Measurements from ENCODE around the gene LONP2. TPM values are rescaled to one million over a fixed set of nuclear protein-coding genes. Genes with fewer than 3 reads are reported as not detected.

LONP2 gene
- total and polyA plus RNA-seq, 9 of the 15 experiments (the other 6 are each of a cell fraction or from before 2014, with no cell fraction given) = 8.1 to 41.2 (median 25.6) TPM

- FAIRE-seq (no peak), ATAC-seq (no peak), DNase-seq (ENCODE audit: extremely low read depth in 1 of 4, low spot score in 3 of 4) (no peak)
- H3K4me1 ChIP-seq (replicated peaks in 1 of 2; ENCODE audit: control insufficient read depth in 2 of 2, insufficient read depth in 2 of 2, low read length in 2 of 2) = no peaks in the 10 kb centered on the region
- POLR2A ChIA-PET = no interaction called here
- no peaks in the 10 kb centered on the region for H3K79me2 ChIP-seq (ENCODE audit: control insufficient read depth, insufficient read depth, low read length)
- H3K9me1 ChIP-seq (ENCODE audit: control insufficient read depth, insufficient read depth, low read length) = no peaks in the 10 kb centered on the region
- no peaks in the 10 kb centered on the region for H3K9me3 ChIP-seq (replicated peaks; ENCODE audit: control insufficient read depth, insufficient read depth, low read depth, low read length)
- TF ChIP-seq PHF21A (IDR thresholded peaks at IDR 0.05; ENCODE audit: borderline replicate concordance, low read depth) (no peak), ZNF384 (IDR thresholded peaks at IDR 0.05; ENCODE audit: low read depth, low read length) (no peak), CREBBP (IDR thresholded peaks at IDR 0.05; ENCODE audit: low read depth, low read length) (no peak), HMGN3 (IDR thresholded peaks at IDR 0.05; ENCODE audit: borderline replicate concordance, extremely low read depth, insufficient read length, low read depth, low read length) (no peak), ZNF263 (CRISPR knock-in tag; IDR thresholded peaks at IDR 0.05; ENCODE audit: borderline replicate concordance) (no peak), MCM5 (IDR thresholded peaks at IDR 0.05; ENCODE audit: low read depth) (no peak), TBP (optimal IDR thresholded peaks at IDR 0.05; ENCODE audit: low read depth, low read length) (no peak), THAP7 (CRISPR knock-in tag; IDR thresholded peaks at IDR 0.05) (no peak), SAFB (IDR thresholded peaks at IDR 0.05; ENCODE audit: borderline replicate concordance, low read depth, low read length) (no peak), TARDBP (IDR thresholded peaks at IDR 0.05) (no peak), ZBTB11 (CRISPR knock-in tag; IDR thresholded peaks at IDR 0.05) (no peak), ZNF212 (CRISPR knock-in tag; IDR thresholded peaks at IDR 0.05) (no peak), ILK (tag; IDR thresholded peaks at IDR 0.05; ENCODE audit: borderline replicate concordance, low read depth) (no peak)
- no TSS peak for BruUV-seq (replicated peaks)
- H2AFZ ChIP-seq (ENCODE audit: low read depth, low read length) = no peak overlapping the region
- no peaks in the 10 kb centered on the region for H4K20me1 ChIP-seq (replicated peaks; ENCODE audit: control insufficient read depth, insufficient read depth, low read length)
- CTCF ChIA-PET (ENCODE audit: low intra/inter-chr PET ratio) = no interaction called here
- H3K36me3 ChIP-seq (ENCODE audit: control insufficient read depth, insufficient read depth, low read length) = peaks cover 69% of the 10 kb centered on the region
- no peak overlapping the region for H3K9ac ChIP-seq (ENCODE audit: insufficient read depth in 1 of 2, low read depth in 2 of 2, low read length in 2 of 2)
- no peak overlapping the region for H3K4me2 ChIP-seq (ENCODE audit: insufficient read depth, low read length)
- 93% methylated on average over 2 of the region's 2 CpGs for WGBS (ENCODE audit: insufficient coverage, low coverage, missing lambda C conversion rate)
- intact Hi-C loops (cut with micrococcal nuclease) (no loop called here), in situ Hi-C loops (cut with MboI) (no loop called here)
- no peak overlapping the region for H3K27ac ChIP-seq (ENCODE audit: extremely low read depth, low read depth, low read length)
- H3K4me3 ChIP-seq = no peak overlapping the region
- H3K27me3 ChIP-seq (ENCODE audit: control insufficient read depth in 2 of 2, insufficient read depth in 2 of 2, low read length in 2 of 2) = no peaks in the 10 kb centered on the region
Observed at GRCh38 chr16:48262631-48263030, 18.5 kb downstream of the LONP2 start.
